ENCODE measurements around the gene ITPR1.
A peak's percentile ranks its signal among the peaks of the same experiment; 100 is the strongest.
"Not testable (repeated sequence)": the region's sequence is repeated elsewhere in the genome, so short reads cannot be mapped to it uniquely, and the experiment has no call there.

The ITPR1 gene

DNA sequence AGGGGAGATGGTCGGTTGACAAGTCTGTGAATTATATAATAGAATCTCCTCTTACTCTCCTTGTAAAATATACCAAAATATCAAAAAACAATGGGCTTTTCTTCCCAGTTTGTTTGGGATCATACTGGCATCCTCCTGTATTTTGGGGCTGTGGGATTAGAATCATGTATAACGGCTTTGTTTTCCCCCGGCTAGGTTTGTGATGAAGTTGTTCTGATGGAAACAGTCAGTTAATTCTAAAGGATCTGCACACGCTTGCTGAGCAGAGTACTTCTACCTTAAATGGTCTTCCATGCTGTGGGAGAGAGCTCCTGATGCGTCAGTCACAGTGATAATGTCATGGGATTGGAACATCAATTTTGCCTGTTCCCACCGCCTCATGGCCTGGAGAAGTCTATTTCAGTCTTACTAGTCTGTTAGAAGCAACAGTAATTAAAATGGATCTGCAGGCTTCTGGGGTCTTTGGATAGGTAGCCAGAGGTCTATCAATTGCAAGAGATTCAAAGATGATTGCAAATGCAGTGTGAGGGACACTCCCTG lies 81.3 kb downstream of the ITPR1 start:
- no peak for DNase-seq

DNA sequence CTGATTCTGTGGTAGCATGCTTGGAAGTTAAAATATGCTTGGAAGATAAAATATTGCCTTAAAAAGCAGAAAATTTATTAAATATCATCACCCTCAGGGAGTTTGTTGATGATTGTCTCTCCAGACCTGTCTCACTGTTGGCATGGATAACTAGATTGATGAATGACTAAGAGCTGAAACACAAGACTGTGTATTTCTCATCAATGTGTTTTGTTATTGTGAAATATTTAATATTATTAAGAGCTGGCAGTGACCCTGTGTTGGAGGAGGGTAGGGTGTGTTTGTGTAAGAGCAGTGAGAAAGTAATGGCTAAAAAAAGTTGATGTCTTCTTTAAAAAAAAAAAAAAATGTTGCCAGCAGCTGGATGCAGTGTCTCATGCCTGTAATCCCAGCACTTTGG lies 82.2 kb downstream of the ITPR1 start:
- DNase-seq, result no peak

DNA sequence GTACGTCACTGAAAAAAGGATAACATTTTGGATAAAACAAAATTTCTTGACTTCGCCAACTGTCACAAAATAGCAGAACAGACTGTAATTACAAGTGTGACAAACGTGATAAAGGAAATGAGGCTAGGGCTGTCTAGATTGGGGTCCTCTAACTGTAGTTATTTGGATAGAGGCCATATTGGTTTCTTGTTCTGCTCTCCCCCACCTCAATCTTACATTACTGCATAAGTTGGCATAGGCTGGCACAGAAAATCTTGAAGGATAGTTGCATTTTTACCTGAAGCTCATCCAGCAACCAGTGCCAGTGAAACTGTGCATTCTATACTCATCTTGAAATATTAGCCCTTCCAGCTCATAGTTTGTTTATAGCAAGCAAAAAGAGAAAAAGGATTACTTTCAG lies 84.6 kb downstream of the ITPR1 start:
- DNase-seq, result no peak

DNA sequence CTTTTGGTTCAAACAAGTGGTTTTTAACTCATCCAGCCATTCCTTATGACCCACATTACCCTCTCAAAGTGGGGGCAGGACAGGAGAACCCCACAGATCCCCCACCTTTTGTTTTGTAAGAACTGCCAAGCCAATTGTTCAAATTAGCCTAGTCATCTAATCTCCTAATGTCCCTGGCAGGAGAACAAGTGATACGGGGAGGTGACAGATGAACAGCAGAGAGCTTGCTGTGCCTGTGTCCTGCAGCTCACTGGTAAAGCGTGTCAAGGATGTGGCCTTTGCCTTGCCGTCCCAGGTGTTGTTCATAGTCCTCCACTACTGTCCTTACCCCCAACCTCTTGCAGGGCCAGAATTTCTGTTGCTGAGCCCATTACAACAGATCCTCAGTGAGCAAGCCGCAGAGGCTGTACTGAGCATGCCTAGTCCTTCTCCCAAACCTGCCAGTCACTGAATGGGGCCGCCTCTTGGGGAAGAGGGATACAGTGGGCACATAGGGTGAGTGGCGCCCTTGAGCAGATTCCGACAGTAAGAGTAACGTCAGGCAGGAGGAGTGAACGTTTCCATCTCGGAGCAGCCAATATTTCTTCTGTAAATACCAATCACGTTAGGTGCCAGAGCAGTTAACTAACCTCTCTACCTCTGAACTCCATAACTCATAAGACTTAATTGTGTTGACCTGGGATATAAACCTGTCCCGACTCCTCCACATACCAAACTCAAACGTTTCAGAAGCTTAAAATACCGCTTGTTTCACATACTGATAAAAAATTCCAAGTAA lies 87.4 kb downstream of the ITPR1 start:
- DNase-seq, result peak; percentile 23 to 29

GRCh38 chr3:4581124-4581424 lies 87.9 kb downstream of the ITPR1 start:
- no peak for DNase-seq

DNA sequence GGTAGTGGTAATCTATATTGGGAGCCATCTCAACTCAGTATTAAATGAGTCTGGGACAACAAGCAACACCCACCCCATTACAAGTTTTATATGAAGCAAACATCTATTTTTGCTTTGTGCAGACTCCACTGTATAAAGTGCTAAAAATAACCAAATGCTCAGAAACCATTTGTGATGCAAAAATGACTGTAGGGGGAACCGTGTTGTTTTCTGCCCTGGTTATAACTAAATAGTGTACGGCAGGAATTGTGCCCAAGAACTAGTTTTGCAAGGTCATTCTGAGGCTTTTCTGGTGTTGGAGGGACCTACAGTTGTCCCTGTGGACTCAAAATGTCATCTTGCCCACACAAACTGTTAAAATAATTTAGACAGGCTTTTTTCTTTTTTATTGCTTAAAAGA lies 88.3 kb downstream of the ITPR1 start:
- no peak for DNase-seq

DNA sequence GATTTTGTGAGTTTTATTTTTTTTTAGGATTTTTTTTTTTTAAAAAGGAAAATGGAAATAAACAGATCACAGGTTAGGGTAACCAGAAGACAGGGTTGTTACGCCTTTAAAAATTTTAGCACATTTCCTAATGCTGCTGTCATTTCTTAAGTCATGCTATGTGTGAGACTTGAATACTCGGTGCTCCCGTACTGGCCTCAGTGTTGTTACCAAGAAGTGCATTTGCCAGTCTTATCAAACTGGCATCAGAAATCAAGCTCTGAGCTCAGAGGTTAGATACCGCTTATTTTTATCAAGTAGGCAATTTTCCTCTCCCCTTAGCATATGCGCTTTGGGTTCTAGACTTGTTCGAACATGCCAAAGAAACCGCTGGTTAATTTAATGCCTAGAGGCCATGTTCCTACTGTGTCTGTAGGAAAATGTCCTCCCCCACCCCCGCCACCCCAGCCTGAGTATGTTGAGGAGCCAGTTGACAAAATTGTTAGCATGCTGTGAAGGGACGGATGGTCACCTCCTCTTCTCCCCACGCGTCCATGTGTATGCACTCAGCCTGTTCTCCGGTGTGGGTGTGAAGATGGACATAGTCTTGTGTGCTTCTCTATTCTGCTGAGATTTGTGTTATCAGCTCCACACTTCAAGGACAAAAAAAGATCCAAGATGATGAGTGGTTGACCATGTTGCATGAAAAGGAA lies 88.9 kb downstream of the ITPR1 start:
- DNase-seq, result no peak

- no peak for DNase-seq
These were observed 89.5 kb downstream of the ITPR1 start for GRCh38 chr3:4582624-4583023.

- no peak for DNase-seq
These were observed 90.3 kb downstream of the ITPR1 start for GRCh38 chr3:4583416-4583815.

GRCh38 chr3:4584456-4585249 lies 91.5 kb downstream of the ITPR1 start:
- DNase-seq, result no peak

DNA sequence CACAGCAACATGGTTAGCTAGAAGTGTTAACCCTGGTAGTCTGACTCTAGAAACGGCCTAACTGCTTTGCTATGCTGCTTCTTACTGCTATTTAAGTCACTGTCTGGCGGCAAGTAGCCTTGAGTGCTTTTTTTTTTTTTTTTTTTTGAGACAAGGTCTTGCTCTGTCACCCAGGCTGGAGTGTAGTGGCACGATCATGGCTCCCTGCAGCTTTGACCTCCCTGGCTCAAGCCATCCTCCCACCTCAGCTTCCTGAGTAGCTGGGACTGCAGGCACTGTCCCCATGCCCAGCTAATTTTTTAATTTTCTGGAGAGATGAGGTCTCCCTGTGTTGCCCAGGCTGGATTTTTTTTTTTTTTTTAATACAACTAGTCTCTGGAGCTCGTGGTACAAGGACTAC lies 93.2 kb downstream of the ITPR1 start:
- DNase-seq, result no peak

DNA sequence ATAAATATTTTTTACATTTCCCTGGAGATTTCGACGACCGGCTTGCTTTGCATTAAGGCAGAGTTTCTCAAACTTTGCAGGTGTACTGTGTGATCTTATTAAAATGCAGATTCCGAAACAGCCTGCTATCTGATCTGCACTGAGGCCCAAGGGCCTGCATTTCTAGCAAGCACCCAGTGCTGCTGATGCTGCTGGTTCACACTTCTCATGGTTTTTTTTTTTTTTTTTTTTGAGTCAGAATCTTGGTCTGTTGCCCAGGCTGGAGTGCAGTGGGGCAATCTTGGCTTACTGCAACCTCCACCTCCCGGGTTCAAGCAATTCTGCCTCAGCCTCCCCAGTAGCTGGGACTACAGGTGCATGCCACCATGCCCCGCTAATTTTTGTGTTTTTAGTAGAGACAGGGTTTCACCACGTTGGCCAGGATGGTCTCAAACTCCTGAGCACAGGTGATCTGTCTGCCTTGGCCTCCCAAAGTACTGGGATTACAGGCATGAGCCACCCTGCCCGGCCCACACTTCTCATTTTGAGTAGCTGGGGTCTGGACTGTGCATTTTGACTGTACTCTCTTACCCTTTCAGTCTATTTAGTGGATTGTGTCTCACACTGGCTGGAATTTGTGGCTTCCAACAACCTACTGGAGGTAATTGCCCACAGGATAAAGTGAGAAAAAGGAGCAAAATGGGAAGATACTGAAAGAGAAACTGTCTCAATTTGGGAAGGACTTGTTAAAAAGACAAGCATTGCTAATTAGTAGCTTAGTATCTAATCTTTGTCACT lies 94.1 kb downstream of the ITPR1 start:
- DNase-seq, result no peak

- no peak for DNase-seq
These were observed 94.6 kb downstream of the ITPR1 start for GRCh38 chr3:4587838-4588105.

DNA sequence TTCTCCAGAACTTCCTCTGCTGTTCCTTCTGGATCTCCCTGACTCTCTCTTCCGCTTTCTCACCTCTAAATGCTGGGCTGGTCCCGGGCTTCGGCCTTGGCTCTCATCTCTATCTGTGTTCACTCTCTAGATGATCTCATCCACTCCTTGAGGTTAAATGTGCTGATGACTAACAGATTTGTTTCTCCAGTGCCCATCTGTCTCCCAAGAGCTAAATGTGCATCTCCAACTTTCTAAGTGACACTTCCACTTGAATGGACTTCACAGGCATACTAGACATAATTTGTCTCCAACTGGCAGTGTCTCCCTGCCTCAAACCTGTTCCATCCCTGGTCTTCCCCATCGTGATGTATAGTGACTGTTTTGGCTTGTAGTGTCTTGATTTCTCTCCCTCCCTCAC lies 95.3 kb downstream of the ITPR1 start:
- no peak for DNase-seq

GRCh38 chr3:4589475-4590097 lies 96.4 kb downstream of the ITPR1 start:
- no peak for DNase-seq

DNA sequence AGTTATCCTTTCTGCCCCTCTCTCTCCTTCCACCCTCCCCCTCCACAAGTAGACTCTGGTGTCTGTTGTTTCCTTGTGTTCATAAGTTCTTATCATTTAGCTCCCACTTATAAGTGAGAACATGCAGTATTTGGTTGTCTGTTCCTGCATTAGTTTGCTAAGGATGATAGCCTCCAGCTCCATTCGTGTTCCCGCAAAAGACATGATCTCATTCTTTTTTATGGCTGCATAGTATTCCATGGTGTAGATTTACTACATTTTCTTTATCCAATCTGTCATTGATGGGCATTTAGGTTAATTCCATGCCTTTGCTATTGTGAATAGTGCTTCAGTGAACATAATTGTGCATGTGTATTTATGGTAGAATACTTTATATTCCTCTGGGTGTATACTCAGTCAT lies 97.7 kb downstream of the ITPR1 start:
- DNase-seq, result not testable (repeated sequence)

DNA sequence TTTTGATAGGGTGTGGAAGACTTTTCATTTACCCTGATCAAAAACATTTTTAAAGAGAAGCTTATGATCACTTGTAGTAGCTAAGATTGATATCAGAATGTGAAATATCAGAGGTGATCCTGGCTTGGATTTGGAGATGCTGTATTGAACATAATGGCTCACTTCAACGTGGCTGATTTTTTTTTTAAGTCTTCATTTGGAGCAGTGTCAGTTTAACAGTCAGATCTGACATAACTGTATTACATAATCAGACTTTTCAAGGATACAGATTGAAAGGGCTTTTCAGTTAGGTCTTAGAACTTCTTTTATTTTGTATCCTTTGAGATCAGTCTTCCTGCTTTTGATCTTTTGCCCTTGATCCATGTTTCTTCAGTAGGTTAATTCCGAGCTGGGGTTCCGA lies 98.5 kb downstream of the ITPR1 start:
- no peak for DNase-seq

DNA sequence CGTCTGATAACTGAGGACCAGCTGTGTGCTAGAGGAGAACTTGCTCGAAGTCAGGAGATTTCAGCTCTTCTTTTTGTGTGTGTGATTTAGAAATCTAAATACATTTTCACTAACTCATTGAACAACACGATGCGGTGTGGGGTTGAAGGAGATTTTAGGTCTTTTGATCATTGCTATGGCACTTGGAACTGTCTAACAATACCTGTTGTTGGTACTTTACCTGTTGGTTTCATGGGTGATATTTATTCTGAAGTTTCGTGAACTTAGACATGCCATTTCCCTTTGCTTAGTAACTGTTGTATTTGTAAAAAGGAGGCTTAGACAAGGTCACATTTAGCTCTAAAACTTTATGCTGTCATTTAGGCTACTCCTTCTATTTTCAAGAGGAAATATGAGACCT lies 99.9 kb downstream of the ITPR1 start:
- DNase-seq, result no peak

DNA sequence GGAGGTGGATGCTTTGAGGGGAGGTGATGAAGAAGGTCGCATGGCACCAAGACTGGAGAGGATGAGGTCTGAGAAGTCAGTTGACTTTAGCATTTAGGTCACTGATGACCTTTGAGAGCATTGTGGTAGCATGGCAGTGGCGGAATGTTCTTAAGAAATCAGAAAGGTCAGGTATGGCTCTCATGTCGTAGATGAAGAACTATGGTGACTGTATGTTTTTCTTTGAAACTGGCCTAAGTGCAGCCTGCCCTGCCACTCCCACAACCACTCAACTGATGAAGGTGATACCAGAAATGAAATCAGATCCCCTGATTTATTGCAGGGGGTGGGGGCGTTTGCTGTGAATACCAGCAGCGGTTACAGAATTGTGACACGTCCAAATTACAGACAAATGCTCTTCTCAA lies 102.6 kb downstream of the ITPR1 start:
- DNase-seq, result no peak

DNA sequence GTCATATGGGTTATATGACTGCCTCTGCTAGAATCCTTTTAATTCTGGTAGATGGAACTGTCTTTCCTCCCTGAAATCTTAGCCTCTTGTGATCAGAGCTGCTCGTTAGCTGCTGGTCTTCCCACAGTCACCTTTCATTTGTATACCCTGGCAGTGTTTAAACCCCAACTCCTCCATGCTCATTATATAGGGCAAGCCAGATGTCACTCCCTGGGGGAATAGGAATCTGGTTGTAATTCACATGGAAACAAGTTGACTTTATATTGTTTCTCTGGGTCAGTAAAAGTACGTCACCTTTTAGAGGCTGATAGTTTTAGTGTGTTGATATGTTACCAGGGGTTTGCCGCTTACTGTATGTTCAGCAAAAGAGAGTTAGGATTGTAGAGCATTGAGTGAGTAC lies 103.5 kb downstream of the ITPR1 start:
- DNase-seq, result no peak

DNA sequence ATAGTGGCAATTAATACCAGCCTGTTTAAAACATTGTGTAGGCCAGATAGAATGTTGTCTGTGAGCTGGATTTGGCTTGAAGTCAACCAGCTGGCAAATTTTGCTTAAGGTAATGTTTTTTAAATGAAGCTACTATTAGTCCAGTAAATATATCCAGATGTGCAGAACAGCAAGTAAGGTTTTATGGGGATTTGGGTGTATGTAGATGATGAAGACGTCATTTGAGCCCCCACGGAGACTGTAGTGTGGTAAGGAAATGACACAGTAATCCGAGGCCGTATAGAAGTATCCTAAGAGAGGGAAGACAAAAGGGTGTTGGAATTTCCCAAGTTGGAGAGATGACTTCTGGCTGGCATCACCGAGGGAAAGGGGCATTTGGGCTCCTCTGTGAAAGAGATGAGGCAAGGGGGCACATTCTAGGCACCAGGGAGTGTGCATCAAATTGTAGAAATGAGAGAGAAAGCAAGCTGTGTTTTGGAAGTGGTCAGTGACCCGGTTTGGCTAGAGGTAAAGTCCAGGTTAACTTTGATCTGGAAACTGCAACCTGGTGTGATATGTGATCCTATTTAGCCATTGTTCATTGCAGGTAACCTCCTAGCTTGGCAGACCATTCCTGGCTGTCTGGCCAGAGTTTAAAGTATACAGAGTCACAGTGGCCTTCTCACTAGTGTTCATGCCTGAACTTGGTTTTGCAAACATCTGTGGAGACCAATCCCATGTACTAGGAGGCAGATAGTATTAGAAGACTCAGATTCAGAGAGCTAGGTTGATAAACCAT lies 104.2 kb downstream of the ITPR1 start:
- DNase-seq, result no peak

GRCh38 chr3:4598232-4598631 lies 105.1 kb downstream of the ITPR1 start:
- DNase-seq, result not testable (repeated sequence)

Data from SHP77 (cell line).